ENCODE results near the gene LLGL2.

The LLGL2 gene

GRCh38 chr17:75615301-75615700 lies 89.8 kb downstream of the LLGL2 start:
- no peak for DNase-seq (ENCODE audit: low spot score)

DNA sequence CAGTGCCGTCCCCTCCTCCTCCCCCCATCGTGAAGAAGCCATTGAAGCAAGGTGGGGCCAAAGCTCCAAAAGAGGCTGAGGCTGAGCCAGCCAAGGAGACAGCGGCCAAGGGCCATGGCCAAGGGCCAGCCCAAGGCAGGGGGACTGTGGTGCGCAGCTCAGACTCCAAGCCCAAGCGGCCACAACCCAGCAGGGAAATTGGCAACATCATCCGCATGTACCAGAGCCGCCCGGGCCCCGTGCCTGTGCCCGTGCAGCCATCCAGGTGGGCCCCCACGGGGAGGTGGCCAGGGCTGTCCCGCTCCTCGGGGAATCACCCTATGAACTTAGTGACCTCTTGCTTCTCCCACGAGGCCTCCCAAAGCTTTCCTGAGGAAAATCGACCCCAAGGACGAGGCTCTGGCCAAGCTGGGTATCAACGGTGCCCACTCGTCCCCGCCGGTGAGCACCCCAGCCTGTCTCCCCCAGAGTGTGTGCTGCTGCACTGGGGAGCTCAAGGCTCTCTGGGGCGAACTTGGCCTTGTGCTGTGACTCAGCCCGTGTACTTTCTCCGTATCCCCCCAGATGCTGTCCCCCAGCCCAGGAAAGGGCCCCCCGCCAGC lies 91.1 kb downstream of the LLGL2 start:
- DNase-seq (ENCODE audit: low spot score): no peak

GRCh38 chr17:75617218-75617617 lies 91.7 kb downstream of the LLGL2 start:
- DNase-seq (ENCODE audit: low spot score): no peak

DNA sequence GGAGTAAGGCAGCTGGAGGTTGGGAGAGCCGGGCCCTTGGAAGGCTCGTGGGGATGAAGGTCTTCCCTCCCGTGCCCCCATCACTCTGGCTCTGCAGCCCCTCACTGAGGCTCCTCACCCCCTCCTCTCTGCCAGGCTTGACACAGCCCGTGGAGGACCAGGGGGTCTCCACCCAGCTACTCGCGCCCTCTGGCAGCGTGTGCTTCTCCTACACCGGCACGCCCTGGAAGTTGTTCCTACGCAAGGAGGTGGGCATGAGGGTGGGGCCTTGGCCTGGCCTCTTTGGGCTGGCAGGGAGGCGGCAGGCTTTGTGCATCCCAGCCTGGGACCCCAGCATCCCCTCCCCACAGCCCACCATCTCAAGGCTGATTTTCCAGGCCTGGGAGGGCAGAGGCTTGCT lies 92.2 kb downstream of the LLGL2 start:
- DNase-seq (ENCODE audit: low spot score): no peak

- DNase-seq (ENCODE audit: low spot score): no peak
Measured at GRCh38 chr17:75619506-75620431, 94.3 kb downstream of the LLGL2 start.

GRCh38 chr17:75621489-75621888 lies 96.0 kb downstream of the LLGL2 start:
- DNase-seq (ENCODE audit: low spot score): no peak

GRCh38 chr17:75622076-75622475 lies 96.6 kb downstream of the LLGL2 start:
- no peak for DNase-seq (ENCODE audit: low spot score)

DNA sequence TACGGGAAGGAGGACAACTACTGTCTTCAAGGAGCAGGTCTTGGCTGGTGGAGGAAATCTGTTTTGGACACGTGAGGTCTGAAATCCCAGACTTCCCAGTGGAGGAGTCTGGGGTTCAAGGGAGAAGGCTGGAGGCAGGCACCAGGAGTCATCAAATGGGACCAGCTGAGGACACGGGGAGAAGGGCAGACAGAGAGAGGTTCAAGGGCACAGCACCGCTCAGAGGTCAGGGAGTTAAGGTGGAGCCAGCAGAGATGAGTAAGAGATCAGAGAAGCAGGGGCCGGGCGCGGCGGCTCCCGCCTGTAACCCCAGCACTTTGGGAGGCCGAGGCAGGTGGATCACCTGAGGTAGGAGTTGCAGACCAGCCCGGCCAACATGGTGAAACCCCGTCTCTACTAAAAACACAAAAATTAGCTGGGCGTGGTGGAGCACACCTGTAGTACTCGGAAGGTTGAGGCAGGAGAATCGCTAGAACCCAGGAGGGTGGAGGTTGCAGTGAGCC lies 97.3 kb downstream of the LLGL2 start:
- no peak for DNase-seq (ENCODE audit: low spot score)

- no peak for DNase-seq (ENCODE audit: low spot score)
Measured at GRCh38 chr17:75623386-75623785, 97.9 kb downstream of the LLGL2 start.

DNA sequence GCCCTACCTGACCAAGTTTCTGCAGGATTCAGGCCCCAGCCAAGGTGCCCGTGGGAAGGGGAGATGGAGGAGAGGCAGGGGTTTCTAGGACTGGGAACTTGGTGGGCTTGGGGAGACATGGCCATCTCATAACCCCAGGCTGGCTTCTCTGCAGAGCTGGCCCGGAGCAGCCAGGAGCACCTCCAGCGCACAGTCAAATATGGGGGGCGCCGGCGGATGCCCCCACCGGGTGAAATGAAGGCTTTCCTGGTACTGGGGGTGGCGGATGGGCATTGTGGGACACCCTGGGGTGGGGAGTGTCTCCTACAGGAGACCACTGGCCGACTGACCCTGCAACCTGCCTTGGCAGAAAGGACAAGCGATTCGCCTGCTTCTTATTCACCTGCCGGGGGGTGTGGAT lies 98.5 kb downstream of the LLGL2 start:
- DNase-seq (ENCODE audit: low spot score): no peak

Measured in activated CD4-positive, alpha-beta T cell treated with anti-CD3 and anti-CD28 coated beads, Interleukin-2, Interleukin-4, amounts not matched to agents 100 ng/mL and 50 ng/mL, durations not matched to agents 16 hours and 8 hours (primary cell).